Measurements from ENCODE around the gene BTBD8. TPM values are rescaled to one million over a fixed set of nuclear protein-coding genes. Genes with fewer than 3 reads are reported as not detected.

The BTBD8 gene
- total and polyA plus RNA-seq, 9 of the 15 experiments (the other 6 are each of a cell fraction or from before 2014, with no cell fraction given) = 0.46 to 2.3 (median 1.2) TPM

DNA sequence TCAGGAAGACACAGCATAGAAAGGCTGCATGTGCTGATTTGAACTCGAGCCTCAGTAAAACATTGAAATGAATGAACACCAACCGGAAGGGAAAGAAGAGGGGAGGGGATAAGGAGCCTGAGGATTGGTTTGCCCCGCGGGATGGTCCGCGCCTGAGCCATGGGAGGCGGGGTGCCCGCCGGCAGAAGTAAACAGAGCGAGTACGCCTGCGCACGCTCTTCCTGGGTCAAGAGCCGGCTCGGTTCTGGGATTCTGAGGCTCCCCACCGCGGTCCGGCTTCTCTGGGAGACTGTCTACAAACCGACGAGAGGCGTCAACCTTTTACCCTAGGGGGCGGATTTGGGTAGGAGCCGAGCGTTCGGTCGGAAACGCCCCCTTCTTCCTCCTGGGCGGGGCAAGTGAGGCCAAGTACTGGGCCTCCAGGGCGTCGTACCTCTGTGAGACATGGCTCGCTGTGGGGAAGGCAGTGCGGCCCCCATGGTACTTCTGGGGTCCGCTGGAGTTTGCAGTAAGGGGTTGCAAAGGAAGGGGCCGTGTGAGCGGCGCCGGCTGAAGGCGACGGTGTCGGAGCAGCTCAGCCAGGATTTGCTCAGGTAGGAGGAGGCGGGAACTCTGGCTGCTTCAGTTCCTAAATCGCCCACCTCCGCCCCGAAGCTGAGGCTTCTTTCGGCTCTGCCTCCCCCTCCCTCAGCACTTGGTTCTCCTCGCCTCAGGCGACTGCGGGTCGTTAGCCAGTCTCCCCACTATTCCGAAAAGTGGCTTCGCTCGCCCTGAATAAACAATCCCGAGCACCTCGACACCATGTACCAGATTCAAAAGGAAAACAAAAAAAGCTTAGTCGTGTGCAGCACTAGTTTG lies at the start of gene BTBD8 (continued):
- TF ChIP-seq PHB2 (IDR thresholded peaks at IDR 0.05; ENCODE audit: low read depth) (no peak), ELF2 (CRISPR knock-in tag; IDR thresholded peaks at IDR 0.05) (no peak), ZNF445 (CRISPR knock-in tag; IDR thresholded peaks at IDR 0.05; ENCODE audit: low read depth) (no peak), TARDBP (IDR thresholded peaks at IDR 0.05) (no peak), ELF4 (CRISPR knock-in tag; IDR thresholded peaks at IDR 0.05) (no peak), HEY1 (CRISPR knock-in tag; IDR thresholded peaks at IDR 0.05; ENCODE audit: borderline replicate concordance) (no peak), NCOA4 (IDR thresholded peaks at IDR 0.05; ENCODE audit: partially characterized antibody) (no peak), SP1 (CRISPR knock-in tag; IDR thresholded peaks at IDR 0.05) (peak; percentile 77; the same call in 1 of the 2 replicates), ZNF583 (CRISPR knock-in tag; IDR thresholded peaks at IDR 0.05) (0 out of 2 replicates have a peak, but pooled peaks have one; percentile 6), BHLHE40 (IDR thresholded peaks at IDR 0.05; ENCODE audit: low read length) (0 out of 2 replicates have a peak, but pooled peaks have one; percentile 11), IFI16 (CRISPR knock-in tag; IDR thresholded peaks at IDR 0.05) (no peak), RAD21 (CRISPR knock-in tag; conservative IDR thresholded peaks at IDR 0.05 in 1 of 2, IDR thresholded peaks at IDR 0.05 in 1 of 2) (no peak; a peak in 1 of 4 replicates), SOX6 (IDR thresholded peaks at IDR 0.05) (peak; percentile 27; the same call in 1 of the 2 replicates), ZNF3 (CRISPR knock-in tag; IDR thresholded peaks at IDR 0.05) (no peak), KLF13 (tag; IDR thresholded peaks at IDR 0.05; ENCODE audit: borderline replicate concordance, low read depth) (peak; percentile 93), ZBTB17 (CRISPR knock-in tag; IDR thresholded peaks at IDR 0.05) (no peak)
- TF ChIP-seq, protein P1, sequence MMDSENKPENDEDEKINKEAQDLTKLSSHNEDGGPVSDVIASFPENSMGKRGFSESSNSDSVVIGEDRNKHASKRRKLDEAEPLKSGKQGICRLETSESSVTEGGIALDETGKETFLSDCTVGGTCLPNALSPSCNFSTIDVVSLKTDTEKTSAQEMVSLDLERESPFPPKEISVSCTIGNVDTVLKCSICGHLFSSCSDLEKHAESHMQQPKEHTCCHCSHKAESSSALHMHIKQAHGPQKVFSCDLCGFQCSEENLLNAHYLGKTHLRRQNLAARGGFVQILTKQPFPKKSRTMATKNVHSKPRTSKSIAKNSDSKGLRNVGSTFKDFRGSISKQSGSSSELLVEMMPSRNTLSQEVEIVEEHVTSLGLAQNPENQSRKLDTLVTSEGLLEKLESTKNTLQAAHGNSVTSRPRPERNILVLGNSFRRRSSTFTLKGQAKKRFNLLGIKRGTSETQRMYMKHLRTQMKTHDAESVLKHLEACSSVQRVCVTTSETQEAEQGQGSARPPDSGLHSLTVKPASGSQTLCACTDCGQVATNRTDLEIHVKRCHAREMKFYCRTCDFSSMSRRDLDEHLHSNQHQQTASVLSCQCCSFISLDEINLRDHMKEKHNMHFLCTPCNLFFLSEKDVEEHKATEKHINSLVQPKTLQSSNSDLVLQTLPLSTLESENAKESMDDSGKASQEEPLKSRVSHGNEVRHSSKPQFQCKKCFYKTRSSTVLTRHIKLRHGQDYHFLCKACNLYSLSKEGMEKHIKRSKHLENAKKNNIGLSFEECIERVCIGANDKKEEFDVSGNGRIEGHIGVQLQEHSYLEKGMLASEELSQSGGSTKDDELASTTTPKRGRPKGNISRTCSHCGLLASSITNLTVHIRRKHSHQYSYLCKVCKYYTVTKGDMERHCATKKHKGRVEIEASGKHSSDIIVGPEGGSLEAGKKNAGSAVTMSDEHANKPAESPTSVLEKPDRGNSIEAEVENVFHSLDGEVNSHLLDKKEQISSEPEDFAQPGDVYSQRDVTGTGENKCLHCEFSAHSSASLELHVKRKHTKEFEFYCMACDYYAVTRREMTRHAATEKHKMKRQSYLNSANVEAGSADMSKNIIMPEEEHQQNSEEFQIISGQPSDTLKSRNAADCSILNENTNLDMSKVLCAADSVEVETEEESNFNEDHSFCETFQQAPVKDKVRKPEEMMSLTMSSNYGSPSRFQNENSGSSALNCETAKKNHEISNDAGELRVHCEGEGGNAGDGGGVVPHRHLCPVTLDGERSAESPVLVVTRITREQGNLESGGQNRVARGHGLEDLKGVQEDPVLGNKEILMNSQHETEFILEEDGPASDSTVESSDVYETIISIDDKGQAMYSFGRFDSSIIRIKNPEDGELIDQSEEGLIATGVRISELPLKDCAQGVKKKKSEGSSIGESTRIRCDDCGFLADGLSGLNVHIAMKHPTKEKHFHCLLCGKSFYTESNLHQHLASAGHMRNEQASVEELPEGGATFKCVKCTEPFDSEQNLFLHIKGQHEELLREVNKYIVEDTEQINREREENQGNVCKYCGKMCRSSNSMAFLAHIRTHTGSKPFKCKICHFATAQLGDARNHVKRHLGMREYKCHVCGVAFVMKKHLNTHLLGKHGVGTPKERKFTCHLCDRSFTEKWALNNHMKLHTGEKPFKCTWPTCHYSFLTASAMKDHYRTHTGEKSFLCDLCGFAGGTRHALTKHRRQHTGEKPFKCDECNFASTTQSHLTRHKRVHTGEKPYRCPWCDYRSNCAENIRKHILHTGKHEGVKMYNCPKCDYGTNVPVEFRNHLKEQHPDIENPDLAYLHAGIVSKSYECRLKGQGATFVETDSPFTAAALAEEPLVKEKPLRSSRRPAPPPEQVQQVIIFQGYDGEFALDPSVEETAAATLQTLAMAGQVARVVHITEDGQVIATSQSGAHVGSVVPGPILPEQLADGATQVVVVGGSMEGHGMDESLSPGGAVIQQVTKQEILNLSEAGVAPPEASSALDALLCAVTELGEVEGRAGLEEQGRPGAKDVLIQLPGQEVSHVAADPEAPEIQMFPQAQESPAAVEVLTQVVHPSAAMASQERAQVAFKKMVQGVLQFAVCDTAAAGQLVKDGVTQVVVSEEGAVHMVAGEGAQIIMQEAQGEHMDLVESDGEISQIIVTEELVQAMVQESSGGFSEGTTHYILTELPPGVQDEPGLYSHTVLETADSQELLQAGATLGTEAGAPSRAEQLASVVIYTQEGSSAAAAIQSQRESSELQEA (IDR thresholded peaks at IDR 0.05; ENCODE audit: low read depth) = no peak
- TF ChIP-seq, protein P2, sequence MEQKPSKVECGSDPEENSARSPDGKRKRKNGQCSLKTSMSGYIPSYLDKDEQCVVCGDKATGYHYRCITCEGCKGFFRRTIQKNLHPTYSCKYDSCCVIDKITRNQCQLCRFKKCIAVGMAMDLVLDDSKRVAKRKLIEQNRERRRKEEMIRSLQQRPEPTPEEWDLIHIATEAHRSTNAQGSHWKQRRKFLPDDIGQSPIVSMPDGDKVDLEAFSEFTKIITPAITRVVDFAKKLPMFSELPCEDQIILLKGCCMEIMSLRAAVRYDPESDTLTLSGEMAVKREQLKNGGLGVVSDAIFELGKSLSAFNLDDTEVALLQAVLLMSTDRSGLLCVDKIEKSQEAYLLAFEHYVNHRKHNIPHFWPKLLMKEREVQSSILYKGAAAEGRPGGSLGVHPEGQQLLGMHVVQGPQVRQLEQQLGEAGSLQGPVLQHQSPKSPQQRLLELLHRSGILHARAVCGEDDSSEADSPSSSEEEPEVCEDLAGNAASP (IDR thresholded peaks at IDR 0.05) = no peak
- TF ChIP-seq, protein P3, sequence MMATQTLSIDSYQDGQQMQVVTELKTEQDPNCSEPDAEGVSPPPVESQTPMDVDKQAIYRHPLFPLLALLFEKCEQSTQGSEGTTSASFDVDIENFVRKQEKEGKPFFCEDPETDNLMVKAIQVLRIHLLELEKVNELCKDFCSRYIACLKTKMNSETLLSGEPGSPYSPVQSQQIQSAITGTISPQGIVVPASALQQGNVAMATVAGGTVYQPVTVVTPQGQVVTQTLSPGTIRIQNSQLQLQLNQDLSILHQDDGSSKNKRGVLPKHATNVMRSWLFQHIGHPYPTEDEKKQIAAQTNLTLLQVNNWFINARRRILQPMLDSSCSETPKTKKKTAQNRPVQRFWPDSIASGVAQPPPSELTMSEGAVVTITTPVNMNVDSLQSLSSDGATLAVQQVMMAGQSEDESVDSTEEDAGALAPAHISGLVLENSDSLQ (IDR thresholded peaks at IDR 0.05) = no peak

All from K562 (cell line).